H1 (cell line): ENCODE measurements around the gene TPRX1. TPM values are rescaled to one million over a fixed set of nuclear protein-coding genes. Genes with fewer than 3 reads are reported as not detected.

ENCODE experiments used
- ATF2 ChIP-seq: IDR thresholded peaks from 2 replicates; pipeline ENCODE4 v1.6.1; 2012; ENCODE audit warnings: low read length, inconsistent platforms
- TAF1 ChIP-seq: IDR thresholded peaks from 2 replicates; pipeline ENCODE4 v1.6.1; 2011; ENCODE audit warnings: mild to moderate bottlenecking, low read depth, low read length
- TBP ChIP-seq: IDR thresholded peaks from 2 replicates; pipeline ENCODE4 v1.6.1; 2011; ENCODE audit warnings: low read depth, low read length, improper control_type of control experiment
- polyA plus RNA-seq, 7 experiments: library from polyadenylated mRNA; depleted of rRNA in 3 of 7; stranded (reverse) in 5 of 7; unstranded in 2 of 7; fragments of >200 nt in 5 of 7; fragments of 200-250 nt in 2 of 7; gene quantifications; 1 replicate in 5 of 7; 2 replicates in 1 of 7; 4 replicates in 1 of 7; pipeline versions ENCODE4 v1.2.1 to v1.2.3, GENCODE V29; 2011 to 2013; ENCODE audit warnings: missing spikeins in 2 of 7, mixed read lengths in 2 of 7
- total RNA-seq: library from RNA; stranded (reverse); fragmentation: NEBNext Ultra II Directional; extraction: Animal tissue kit (Norgen Biotek cat#: 25700); gene quantifications from 2 replicates; pipeline ENCODE4 v1.2.1, GENCODE V29; 2021

The TPRX1 gene
- total and polyA plus RNA-seq, 2 of the 8 experiments (the other 6 are each of a cell fraction or from before 2014, with no cell fraction given), result 0.03 TPM; not detected in 1

- TF ChIP-seq ATF2 (no peak), TBP (no peak), TAF1 (no peak)
Measured at GRCh38 chr19:47756627-47756929, 47.8 kb downstream of the TPRX1 start (continued).
